ENCODE measurements around the gene CYP2D6. TPM values are rescaled to one million over a fixed set of nuclear protein-coding genes. Genes with fewer than 3 reads are reported as not detected.

CYP2D6 gene
- total RNA-seq (ENCODE audit: low replicate concordance) = 0.12 and 0.15 TPM in 2 replicates

DNA sequence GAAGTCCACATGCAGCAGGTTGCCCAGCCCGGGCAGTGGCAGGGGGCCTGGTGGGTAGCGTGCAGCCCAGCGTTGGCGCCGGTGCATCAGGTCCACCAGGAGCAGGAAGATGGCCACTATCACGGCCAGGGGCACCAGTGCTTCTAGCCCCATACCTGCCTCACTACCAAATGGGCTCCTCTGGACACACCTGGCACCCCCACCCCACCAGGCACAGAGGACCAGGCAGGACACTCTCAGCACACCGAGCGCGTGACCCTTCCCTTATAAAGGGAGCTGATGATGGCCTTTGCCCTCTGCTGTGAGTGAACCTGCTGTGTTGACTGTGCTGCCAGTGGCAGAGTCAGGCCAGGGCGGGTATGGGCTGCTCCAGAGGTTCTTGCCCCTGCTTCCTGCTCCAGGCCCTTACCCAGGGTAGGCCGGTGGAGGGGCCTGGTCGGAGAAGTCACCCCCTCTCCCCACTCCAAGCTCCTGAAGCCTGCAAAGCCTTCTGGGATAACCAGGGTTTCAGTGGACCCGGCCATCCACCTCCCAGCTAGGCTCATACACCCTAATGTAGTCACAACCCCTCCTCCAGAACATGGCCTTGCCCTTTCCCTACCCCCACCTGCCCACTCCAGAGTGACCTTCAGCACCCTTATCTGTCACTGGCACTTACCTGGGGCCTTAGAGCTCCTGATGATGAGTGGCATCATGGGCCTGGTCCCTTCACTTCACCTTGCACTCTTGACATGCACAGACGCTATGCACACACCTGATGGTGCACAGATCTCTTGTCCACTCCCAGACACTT, at the start of gene CYP2D6:
CYP2D6 (minus strand) TSS at position 172 of the 793 bp plus-strand sequence; CDS start at position 153, 19 bp downstream.

GRCh38 chr22:42090596-42091454, 39.8 kb downstream of the CYP2D6 start, which contains the start of gene NDUFA6:
Gene NDUFA6 (minus strand): TSS chr22:42090772. CDS start chr22:42090744, 28 bp downstream.

DNA sequence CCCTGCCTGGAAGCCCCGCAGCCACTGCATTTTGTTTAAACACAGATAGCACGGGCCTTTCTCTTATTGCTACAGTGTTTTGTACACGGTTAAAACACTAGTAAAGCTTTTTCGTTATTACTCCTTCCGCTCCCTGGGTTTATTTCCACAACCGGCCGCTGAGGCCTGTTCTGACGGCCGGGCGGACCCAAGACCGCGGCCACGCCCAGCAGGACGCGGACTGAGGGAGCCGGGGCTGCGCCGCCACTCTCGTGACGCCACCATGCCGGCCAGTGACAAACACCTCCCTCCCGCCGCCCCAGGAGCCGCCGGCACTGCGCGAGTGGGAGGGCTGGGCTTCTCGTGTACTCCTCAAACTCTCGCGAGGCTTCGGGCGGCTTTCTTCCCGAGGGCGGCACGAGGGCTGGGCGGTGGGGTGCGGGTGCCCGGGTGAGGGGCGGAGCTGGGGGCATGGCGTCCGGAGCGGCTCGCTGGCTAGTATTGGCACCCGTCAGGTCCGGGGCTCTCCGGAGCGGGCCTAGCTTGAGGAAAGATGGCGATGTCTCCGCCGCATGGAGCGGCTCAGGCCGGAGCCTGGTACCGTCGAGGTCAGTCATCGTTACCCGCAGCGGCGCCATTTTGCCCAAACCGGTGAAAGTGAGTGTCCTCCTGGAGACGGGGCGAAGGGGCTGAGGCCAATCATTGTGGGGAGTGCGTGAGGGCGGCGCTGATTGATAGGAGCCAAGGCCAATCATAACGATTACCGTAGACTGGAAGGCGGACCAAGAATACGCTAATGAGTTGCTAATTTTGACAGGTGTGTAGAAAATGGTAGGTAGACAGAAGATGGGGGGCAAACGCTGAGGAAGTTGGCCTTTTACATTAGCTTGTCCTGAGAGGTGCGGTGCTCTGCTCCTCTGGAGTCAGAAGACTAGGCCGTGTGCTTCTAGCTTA, 51.0 kb downstream of the CYP2D6 start, which contains the start of gene SMDT1:
SMDT1 (plus strand) TSS at position 382 of the 933 bp plus-strand sequence; CDS start at position 451, 69 bp downstream.

Other genes with a start within 250 kb of the CYP2D6 start
- gene SHISA8, start 215.7 kb downstream of the CYP2D6 start, total RNA-seq (ENCODE audit: low replicate concordance) = not detected in 2 replicates
- gene TNFRSF13C, start 204.0 kb downstream of the CYP2D6 start, total RNA-seq (ENCODE audit: low replicate concordance) = not detected in 2 replicates
- gene CENPM, start 183.7 kb downstream of the CYP2D6 start, total RNA-seq (ENCODE audit: low replicate concordance) = 0.70 and 9.2 TPM in 2 replicates
- 0.35 TPM in 1 of 2 replicates, not detected in the other for gene SEPTIN3, start 161.4 kb downstream of the CYP2D6 start, total RNA-seq (ENCODE audit: low replicate concordance)
- gene WBP2NL, start 132.0 kb downstream of the CYP2D6 start, total RNA-seq (ENCODE audit: low replicate concordance) = 0.23 and 0.30 TPM in 2 replicates
- 27.2 and 38.3 TPM in 2 replicates for gene NAGA, start 60.0 kb downstream of the CYP2D6 start, total RNA-seq (ENCODE audit: low replicate concordance)
- gene PHETA2, start 56.6 kb downstream of the CYP2D6 start, total RNA-seq (ENCODE audit: low replicate concordance) = 11.6 and 19.4 TPM in 2 replicates
- gene SMDT1, start 51.1 kb downstream of the CYP2D6 start, total RNA-seq (ENCODE audit: low replicate concordance) = 7.8 and 16.8 TPM in 2 replicates
- gene NDUFA6, start 40.0 kb downstream of the CYP2D6 start, total RNA-seq (ENCODE audit: low replicate concordance) = 61.3 and 63.1 TPM in 2 replicates
- gene TCF20, start 139.8 kb upstream of the CYP2D6 start, total RNA-seq (ENCODE audit: low replicate concordance) = 14.5 and 15.6 TPM in 2 replicates